ENCODE data around the gene TOR1AIP2. TPM values are rescaled to one million over a fixed set of nuclear protein-coding genes. Genes with fewer than 3 reads are reported as not detected.
"Not testable (repeated sequence)": the region's sequence is repeated elsewhere in the genome, so short reads cannot be mapped to it uniquely, and the experiment has no call there.

TOR1AIP2 gene
- total RNA-seq, 1 donor from 2014 or later: 49.4 TPM

DNA sequence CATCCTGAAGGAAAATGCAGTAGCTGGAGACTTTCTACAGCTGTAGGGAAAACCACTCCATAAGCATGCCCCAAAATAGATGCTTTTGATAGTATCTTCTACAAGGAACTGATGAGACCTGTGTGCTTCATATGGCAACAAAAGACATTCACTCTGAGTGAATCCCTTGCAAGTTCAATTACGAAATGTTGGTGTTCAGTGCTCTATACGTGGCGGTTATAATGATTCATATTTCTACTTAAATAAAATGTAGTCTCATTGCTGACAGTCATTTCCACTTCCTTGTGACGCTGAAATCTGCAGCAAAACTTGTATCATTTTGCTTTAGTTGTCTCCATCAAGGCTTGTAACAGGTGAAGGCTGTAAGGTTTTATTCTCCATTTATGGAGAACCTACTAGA, 20.6 kb downstream of the TOR1AIP2 start:
- no peak for DNase-seq
- no peaks in the 10 kb centered on the region for H3K4me1 Mint-ChIP-seq
- no peak for ATAC-seq (ENCODE audit: low read depth)
- no peak overlapping the region for H3K27ac Mint-ChIP-seq
- no peak overlapping the region for H3K4me3 Mint-ChIP-seq
- intact Hi-C loops (cut with micrococcal nuclease): no loop called here
- no peaks in the 10 kb centered on the region for H3K9me3 Mint-ChIP-seq
- CTCF ChIA-PET: no interaction called here
- H3K27me3 Mint-ChIP-seq: no peaks in the 10 kb centered on the region
- POLR2A ChIA-PET: no interaction called here
- H3K36me3 Mint-ChIP-seq (ENCODE audit: low read depth): peaks cover 55% of the 10 kb centered on the region
- TF ChIP-seq, protein P1, sequence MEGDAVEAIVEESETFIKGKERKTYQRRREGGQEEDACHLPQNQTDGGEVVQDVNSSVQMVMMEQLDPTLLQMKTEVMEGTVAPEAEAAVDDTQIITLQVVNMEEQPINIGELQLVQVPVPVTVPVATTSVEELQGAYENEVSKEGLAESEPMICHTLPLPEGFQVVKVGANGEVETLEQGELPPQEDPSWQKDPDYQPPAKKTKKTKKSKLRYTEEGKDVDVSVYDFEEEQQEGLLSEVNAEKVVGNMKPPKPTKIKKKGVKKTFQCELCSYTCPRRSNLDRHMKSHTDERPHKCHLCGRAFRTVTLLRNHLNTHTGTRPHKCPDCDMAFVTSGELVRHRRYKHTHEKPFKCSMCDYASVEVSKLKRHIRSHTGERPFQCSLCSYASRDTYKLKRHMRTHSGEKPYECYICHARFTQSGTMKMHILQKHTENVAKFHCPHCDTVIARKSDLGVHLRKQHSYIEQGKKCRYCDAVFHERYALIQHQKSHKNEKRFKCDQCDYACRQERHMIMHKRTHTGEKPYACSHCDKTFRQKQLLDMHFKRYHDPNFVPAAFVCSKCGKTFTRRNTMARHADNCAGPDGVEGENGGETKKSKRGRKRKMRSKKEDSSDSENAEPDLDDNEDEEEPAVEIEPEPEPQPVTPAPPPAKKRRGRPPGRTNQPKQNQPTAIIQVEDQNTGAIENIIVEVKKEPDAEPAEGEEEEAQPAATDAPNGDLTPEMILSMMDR (IDR thresholded peaks at IDR 0.05): no peak

DNA sequence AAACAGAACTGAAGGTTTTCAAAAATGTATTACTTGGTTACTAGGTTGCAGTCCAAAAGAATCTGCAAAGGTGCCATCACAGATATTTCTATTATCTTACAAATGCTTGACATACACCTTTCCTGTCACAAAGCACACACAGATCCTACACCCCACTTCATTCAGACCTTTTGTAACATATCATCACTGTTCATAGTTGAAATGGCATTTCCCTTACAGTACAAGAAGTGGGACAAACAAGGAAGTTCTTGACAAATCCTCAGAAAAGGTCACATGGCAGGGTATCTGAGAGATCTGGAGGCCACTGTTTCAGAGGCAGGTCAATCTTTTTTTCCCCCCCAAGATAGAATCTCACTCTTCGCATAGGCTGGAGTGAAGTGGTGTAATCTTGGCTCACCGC, 21.3 kb downstream of the TOR1AIP2 start:
- Mint-ChIP-seq H3K4me1 (no peaks in the 10 kb centered on the region), H3K4me3 (no peak overlapping the region), H3K9me3 (no peaks in the 10 kb centered on the region), H3K27ac (no peak overlapping the region), H3K36me3 (ENCODE audit: low read depth) (peaks cover 57% of the 10 kb centered on the region), H3K27me3 (no peaks in the 10 kb centered on the region)
- ChIA-PET POLR2A (no interaction called here), CTCF (no interaction called here)
- DNase-seq: no peak
- intact Hi-C loops (cut with micrococcal nuclease): no loop called here
- ATAC-seq (ENCODE audit: low read depth): no peak
- TF ChIP-seq, protein P1 (IDR thresholded peaks at IDR 0.05): no peak

DNA sequence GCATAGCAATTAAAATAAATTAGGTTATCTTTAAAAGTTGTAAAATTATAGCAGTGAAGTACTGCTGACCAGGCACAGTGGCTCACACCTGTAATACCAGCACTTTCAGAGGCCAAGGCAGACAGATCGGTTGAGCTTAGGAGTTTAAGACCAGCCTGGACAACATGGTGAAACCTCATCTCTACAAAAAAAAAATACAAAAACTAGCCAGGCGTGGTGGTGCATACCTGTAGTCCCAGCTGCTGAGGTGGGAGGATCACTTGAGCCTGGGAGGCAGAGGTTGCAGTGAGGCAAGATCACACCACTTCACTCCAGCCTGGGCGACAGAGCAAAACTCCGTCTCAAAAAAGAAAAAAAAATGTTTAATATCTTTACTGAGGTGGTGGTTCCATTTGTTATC, 21.8 kb downstream of the TOR1AIP2 start:
- ATAC-seq (ENCODE audit: low read depth); intact Hi-C loops (cut with micrococcal nuclease); CTCF ChIA-PET; H3K4me3 Mint-ChIP-seq; POLR2A ChIA-PET; DNase-seq; H3K9me3 Mint-ChIP-seq; H3K4me1 Mint-ChIP-seq; H3K27ac Mint-ChIP-seq; H3K27me3 Mint-ChIP-seq: not testable (repeated sequence)
- H3K36me3 Mint-ChIP-seq (ENCODE audit: low read depth): peaks cover 58% of the 10 kb centered on the region

DNA sequence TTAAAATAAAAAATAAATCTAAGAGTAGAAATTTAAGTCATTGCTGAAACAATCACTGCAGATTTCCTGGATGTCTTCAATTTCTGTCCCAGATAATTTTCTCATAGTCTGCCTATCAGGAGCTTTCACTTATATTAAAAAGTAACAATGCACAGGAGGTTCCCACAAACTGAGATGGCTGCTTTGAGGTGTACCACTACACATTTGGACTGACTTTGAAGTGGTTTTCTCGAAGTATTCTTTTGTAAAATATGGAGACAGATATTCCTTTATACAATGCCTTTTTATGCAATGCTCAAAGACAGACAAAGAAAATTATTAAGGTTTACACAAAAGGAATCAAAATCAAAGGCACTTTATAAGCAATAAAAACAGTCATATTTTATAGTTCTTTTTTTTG, 24.5 kb downstream of the TOR1AIP2 start:
- DNase-seq: no peak
- Mint-ChIP-seq H3K4me1 (no peaks in the 10 kb centered on the region), H3K36me3 (ENCODE audit: low read depth) (peaks cover 72% of the 10 kb centered on the region), H3K27me3 (no peaks in the 10 kb centered on the region), H3K27ac (no peak overlapping the region), H3K9me3 (no peaks in the 10 kb centered on the region), H3K4me3 (no peak overlapping the region)
- no peak for ATAC-seq (ENCODE audit: low read depth)
- POLR2A ChIA-PET: no interaction called here
- TF ChIP-seq, protein P1 (IDR thresholded peaks at IDR 0.05): no peak
- intact Hi-C loops (cut with micrococcal nuclease): no loop called here
- CTCF ChIA-PET: interaction anchor here (0.9 kb wide), 1 partner anchor 12 kb away, joined by 3 read pairs; no protein-coding TSS in a partner anchor

DNA sequence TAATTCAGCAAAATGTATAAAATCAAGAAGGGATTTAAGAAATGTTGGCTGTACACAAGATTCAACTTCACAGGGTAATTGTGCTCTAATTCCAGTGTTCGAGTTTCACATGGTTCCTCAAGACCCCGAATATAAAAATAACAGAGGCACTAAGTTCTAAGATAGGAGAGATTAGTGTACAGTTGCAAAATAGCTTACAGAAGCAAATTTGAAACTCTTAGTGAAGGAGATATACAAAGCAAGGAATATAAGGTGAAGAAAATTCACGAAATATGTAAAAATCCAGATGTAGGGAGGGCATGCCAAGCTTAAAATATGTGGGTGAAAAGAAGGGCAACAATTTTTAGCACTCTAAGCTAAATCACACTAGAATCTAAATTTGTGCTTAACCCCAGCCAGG, 29.4 kb downstream of the TOR1AIP2 start:
- no peak for ATAC-seq (ENCODE audit: low read depth)
- H3K4me1 Mint-ChIP-seq: no peaks in the 10 kb centered on the region
- no peaks in the 10 kb centered on the region for H3K27me3 Mint-ChIP-seq

DNA sequence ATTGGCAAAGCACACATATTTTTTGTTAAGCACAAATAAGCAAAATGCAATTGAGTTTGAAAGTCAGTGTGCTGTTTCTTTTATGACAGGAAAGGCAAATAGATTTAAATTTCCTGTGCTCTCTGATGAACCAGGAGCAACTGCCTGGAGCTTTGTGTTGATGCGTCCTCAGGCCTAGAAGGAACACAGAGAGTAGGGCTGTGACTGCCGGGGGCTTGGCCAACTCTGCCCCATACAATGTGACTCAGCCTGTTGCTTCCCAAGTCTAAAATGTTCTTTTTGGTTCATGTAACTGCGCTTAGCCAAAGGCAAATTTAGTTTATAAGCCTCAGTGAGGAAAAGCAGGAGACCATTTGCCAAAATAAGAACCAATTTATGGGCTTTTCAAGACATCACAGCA, 37.5 kb downstream of the TOR1AIP2 start:
- H3K4me3 Mint-ChIP-seq: no peak overlapping the region
- H3K4me1 Mint-ChIP-seq: no peaks in the 10 kb centered on the region
- DNase-seq (no peak), ATAC-seq (ENCODE audit: low read depth) (no peak)
- TF ChIP-seq, protein P1 (IDR thresholded peaks at IDR 0.05): no peak
- intact Hi-C loops (cut with micrococcal nuclease): no loop called here
- CTCF ChIA-PET: no interaction called here
- POLR2A ChIA-PET: no interaction called here
- H3K27ac Mint-ChIP-seq: no peak overlapping the region
- H3K27me3 Mint-ChIP-seq: no peaks in the 10 kb centered on the region
- no peaks in the 10 kb centered on the region for H3K9me3 Mint-ChIP-seq
- peaks cover 32% of the 10 kb centered on the region for H3K36me3 Mint-ChIP-seq (ENCODE audit: low read depth)

More for the DNA sequence above, 29.4 kb downstream of the TOR1AIP2 start:
- CTCF ChIA-PET: no interaction called here
- H3K27ac Mint-ChIP-seq: no peak overlapping the region
- no peak overlapping the region for H3K4me3 Mint-ChIP-seq
- TF ChIP-seq, protein P1 (IDR thresholded peaks at IDR 0.05): no peak
- intact Hi-C loops (cut with micrococcal nuclease): no loop called here
- H3K9me3 Mint-ChIP-seq: no peaks in the 10 kb centered on the region
- peaks cover 76% of the 10 kb centered on the region for H3K36me3 Mint-ChIP-seq (ENCODE audit: low read depth)
- no peak for DNase-seq
- POLR2A ChIA-PET: no interaction called here

DNA sequence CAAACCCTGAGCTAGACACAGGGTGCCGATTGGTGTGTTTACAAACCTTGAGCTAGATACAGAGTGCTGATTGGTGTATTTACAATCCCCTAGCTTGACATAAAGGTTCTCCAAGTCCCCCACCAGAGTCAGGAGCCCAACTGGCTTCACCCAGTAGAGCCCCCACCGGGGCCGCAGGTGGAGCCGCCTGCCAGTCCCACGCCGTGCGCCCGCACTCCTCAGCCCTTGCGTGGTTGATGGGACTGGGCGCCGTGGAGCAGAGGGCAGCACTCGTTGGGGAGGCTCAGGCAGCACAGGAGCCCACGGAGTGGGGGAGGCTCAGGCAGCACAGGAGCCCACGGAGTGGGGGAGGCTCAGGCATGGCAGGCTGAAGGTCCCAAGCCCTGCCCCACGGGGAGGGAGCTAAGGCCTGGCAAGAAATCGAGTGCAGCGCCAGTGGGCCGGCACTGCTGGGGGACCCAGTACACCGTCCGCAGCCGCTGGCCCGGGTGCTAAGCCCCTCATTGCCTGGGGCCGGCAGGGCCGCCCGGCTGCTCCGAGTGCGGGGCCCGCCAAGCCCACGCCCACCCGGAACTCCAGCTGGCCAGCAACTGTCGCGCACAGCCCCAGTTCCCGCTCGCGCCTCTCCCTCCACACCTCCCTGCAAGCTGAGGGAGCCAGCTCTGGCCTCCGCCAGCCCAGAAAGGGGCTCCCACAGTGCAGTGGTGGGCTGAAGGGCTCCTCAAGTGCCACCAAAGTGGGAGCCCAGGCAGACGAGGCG, 40.7 kb downstream of the TOR1AIP2 start:
- intact Hi-C loops (cut with micrococcal nuclease); CTCF ChIA-PET; H3K27me3 Mint-ChIP-seq: not testable (repeated sequence)

More for the DNA sequence above, 40.7 kb downstream of the TOR1AIP2 start:
- DNase-seq; ATAC-seq (ENCODE audit: low read depth); H3K4me1 Mint-ChIP-seq; POLR2A ChIA-PET; H3K27ac Mint-ChIP-seq; H3K9me3 Mint-ChIP-seq; H3K4me3 Mint-ChIP-seq: not testable (repeated sequence)
- H3K36me3 Mint-ChIP-seq (ENCODE audit: low read depth): peaks cover 20% of the 10 kb centered on the region
